ENCODE data around the gene NMRK2.

NMRK2 gene

DNA sequence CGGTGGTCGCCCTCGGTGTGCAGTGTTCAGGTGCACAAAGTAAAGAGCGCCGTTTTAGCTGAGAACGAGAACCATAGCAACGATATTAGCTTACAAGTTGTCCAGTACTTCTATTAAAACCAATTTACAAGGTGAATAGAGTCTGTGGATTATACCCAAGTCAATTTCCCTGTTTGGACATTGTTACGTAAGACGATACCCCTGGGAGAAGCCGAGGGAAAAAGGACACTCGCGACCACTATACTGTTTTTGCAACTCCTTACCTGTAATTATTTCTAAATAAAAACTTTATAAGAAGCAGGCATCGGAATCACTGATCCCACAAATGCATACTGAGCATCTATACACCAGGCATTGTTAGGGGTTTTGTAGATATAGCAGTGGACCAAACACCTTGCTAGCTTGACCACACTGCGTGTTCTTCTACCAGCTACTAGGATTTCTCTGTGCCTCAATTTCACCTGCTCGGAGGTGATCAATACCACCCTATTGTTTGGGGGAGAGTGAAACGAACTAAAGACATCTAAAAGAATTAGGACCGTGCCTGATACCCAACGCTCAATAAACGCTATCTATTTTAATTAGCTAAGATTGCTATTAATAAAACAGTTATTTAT, 52.9 kb downstream of the NMRK2 start:
- TF ChIP-seq, protein P1, sequence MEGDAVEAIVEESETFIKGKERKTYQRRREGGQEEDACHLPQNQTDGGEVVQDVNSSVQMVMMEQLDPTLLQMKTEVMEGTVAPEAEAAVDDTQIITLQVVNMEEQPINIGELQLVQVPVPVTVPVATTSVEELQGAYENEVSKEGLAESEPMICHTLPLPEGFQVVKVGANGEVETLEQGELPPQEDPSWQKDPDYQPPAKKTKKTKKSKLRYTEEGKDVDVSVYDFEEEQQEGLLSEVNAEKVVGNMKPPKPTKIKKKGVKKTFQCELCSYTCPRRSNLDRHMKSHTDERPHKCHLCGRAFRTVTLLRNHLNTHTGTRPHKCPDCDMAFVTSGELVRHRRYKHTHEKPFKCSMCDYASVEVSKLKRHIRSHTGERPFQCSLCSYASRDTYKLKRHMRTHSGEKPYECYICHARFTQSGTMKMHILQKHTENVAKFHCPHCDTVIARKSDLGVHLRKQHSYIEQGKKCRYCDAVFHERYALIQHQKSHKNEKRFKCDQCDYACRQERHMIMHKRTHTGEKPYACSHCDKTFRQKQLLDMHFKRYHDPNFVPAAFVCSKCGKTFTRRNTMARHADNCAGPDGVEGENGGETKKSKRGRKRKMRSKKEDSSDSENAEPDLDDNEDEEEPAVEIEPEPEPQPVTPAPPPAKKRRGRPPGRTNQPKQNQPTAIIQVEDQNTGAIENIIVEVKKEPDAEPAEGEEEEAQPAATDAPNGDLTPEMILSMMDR (IDR thresholded peaks at IDR 0.05; ENCODE audit: low read depth, low read length), result peak; percentile 0
- no peak for TF ChIP-seq MYC (IDR thresholded peaks at IDR 0.05; ENCODE audit: low read depth, low read length)
- no peak for DNase-seq (ENCODE audit: low read depth)
- H3K4me3 ChIP-seq (ENCODE audit: low read depth, low read length), result peak overlapping the region; percentile 74

DNA sequence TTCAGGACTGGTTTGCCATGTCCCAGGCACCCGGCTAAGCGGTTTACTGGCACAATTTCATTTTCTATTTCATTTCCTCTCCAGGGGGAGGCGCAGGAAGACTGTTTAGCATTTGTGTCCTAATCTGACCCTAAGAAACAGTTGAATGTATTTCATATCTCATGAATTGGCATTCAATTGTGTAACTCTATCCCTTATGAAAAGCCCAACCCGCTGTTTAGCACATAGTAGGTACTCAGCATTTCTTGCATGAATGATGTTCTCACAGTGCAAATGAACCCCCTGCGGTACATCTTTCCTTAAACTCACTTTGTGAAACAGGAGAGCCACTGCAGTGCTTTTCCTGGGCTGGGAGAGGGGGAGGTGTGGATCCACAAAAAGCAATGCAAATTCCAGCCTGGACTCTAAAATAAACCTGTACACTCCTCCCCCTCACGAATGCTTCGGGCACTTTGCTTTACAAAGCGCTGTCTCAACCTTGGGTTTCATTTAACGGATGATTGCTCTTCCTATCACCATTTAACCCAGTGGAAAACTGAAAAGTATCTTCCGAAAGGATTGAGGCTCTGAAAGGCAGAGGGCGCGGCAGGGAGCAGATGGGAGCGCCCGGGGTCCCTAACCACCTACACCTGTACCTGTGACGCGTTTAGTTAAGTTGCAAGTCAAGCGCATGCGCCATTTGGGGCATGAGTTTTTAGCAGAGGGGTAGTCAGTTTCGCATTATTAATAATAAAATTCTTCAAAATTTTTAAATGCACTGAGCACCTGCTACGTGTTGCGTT, 53.6 kb downstream of the NMRK2 start:
- peak overlapping the region; percentile 74 for H3K4me3 ChIP-seq (ENCODE audit: low read depth, low read length)
- TF ChIP-seq, protein P1 (IDR thresholded peaks at IDR 0.05; ENCODE audit: low read depth, low read length), result no peak
- no peak for TF ChIP-seq POLR2A (IDR thresholded peaks at IDR 0.05; ENCODE audit: extremely low read depth, insufficient read length)
- peak; percentile 82 for DNase-seq (ENCODE audit: low read depth)

DNA sequence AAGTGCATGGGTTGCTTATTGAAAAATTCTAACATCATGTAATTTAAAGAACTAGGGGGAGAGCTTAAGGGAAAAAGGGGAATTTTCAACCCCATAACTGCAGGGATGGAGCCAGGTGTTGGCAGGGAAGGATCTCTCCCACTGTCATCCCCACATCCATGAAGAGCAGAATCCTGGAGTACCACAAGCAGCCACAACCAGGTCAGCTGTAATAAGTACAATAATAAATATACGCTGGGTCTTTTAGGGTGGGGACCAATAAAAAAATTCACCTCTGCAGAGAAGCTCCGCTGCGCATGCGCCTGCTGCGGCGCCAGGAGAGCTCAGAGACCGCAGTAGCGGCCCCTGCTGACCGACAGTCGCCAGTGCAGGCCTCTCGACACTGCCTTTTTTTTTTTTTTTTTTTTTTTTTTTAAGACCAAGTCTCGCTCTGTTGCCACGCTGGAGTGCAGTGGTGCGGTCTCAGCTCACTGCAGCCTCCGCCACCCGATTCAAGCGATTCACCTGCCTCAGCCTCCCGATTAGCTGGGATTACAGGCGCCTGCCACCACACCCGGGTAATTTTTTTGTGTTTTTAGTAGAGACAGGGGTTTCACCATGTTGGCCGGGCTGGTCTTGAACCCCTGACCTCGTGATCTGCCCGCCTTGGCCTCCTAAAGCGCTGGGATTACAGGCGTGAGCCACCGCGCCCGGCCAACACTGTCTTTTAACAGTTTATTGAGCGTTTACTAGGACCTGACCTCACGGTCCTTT, 54.9 kb downstream of the NMRK2 start:
- DNase-seq (ENCODE audit: low read depth), result peak; percentile 75
- TF ChIP-seq, protein P2, sequence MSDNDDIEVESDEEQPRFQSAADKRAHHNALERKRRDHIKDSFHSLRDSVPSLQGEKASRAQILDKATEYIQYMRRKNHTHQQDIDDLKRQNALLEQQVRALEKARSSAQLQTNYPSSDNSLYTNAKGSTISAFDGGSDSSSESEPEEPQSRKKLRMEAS (IDR thresholded peaks at IDR 0.05; ENCODE audit: low read depth, low read length), result no peak
- TF ChIP-seq, protein P1 (IDR thresholded peaks at IDR 0.05; ENCODE audit: low read depth, low read length), result peak; percentile 66
- no peak overlapping the region for H3K4me3 ChIP-seq (ENCODE audit: low read depth, low read length)

DNA sequence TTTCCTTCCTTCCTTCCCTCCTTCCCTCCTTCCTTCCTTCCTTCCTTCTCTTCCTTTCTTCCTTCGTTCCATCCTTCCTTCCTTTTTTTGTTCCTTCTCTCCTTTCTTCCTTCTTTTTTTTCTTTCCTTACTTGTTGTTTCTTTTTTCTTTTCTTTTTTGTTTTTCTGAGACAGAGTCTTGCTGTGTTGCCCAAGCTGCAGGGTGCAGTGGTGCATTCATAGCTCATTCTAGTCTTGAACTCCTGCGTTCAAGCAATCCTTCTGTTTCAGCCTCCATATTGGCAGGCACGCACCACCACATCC, 57.9 kb downstream of the NMRK2 start:
- TF ChIP-seq, protein P1 (IDR thresholded peaks at IDR 0.05; ENCODE audit: low read depth, low read length), result no peak
- no peak for TF ChIP-seq POLR2A (IDR thresholded peaks at IDR 0.05; ENCODE audit: extremely low read depth, insufficient read length)
- TF ChIP-seq, protein P2 (IDR thresholded peaks at IDR 0.05; ENCODE audit: low read depth, low read length), result no peak
- no peak for TF ChIP-seq MYC (IDR thresholded peaks at IDR 0.05; ENCODE audit: low read depth, low read length)
- no peak for DNase-seq (ENCODE audit: low read depth)
- H3K4me3 ChIP-seq (ENCODE audit: low read depth, low read length), result no peak overlapping the region
